H9 (cell line): ENCODE measurements around the gene AFDN. TPM values are rescaled to one million over a fixed set of nuclear protein-coding genes. Genes with fewer than 3 reads are reported as not detected.
A peak's percentile ranks its signal among the peaks of the same experiment; 100 is the strongest.

Experiments used
- DNase-seq: peaks from one replicate; pipeline ENCODE4 v3.0.0-alpha.2; 2017
- H2AFZ ChIP-seq: one replicate; pipeline ENCODE4 v1.6.1; 2013; ENCODE audit warnings: mild to moderate bottlenecking, low read length, control low read depth, moderate library complexity
- H2AK5ac ChIP-seq: 2 replicates; pipeline ENCODE4 v1.6.1; 2013; ENCODE audit warnings: low read length, control low read depth, mixed read lengths; ENCODE audit not compliant: insufficient read length
- H2BK120ac ChIP-seq: one replicate; pipeline ENCODE4 v1.6.1; 2013; ENCODE audit warnings: low read depth, mild to moderate bottlenecking, low read length, control low read depth, inconsistent platforms; ENCODE audit not compliant: poor library complexity, severe bottlenecking
- H2BK12ac ChIP-seq: 2 replicates; pipeline ENCODE4 v1.6.1; 2013; ENCODE audit warnings: low read length, control low read depth, mixed read lengths, low read depth; ENCODE audit not compliant: insufficient read length
- H2BK15ac ChIP-seq: 2 replicates; pipeline ENCODE4 v1.6.1; 2013; ENCODE audit warnings: low read depth, low read length, control low read depth
- H2BK20ac ChIP-seq: one replicate; pipeline ENCODE4 v1.6.1; 2013; ENCODE audit warnings: low read depth, mild to moderate bottlenecking, low read length, control low read depth, inconsistent platforms; ENCODE audit not compliant: poor library complexity, severe bottlenecking
- H2BK5ac ChIP-seq: 2 replicates; pipeline ENCODE4 v1.6.1; 2013; ENCODE audit warnings: low read length, control low read depth, mixed read lengths; ENCODE audit not compliant: insufficient read length
- H3K14ac ChIP-seq: 2 replicates; pipeline ENCODE4 v1.6.1; 2013; ENCODE audit warnings: low read length, control low read depth; ENCODE audit not compliant: insufficient read depth
- H3K18ac ChIP-seq: 2 replicates; pipeline ENCODE4 v1.6.1; 2013; ENCODE audit warnings: low read depth, mild to moderate bottlenecking, mixed read lengths, low read length, control low read depth; ENCODE audit not compliant: insufficient read length
- H3K23ac ChIP-seq: 2 replicates; pipeline ENCODE4 v1.6.1; 2013; ENCODE audit warnings: low read length, control low read depth, mixed read lengths, low read depth; ENCODE audit not compliant: insufficient read length
- H3K23me2 ChIP-seq: 2 replicates; pipeline ENCODE4 v1.6.1; 2013; ENCODE audit warnings: low read depth, mild to moderate bottlenecking, mixed read lengths, low read length, control low read depth; ENCODE audit not compliant: insufficient read length, poor library complexity, severe bottlenecking
- H3K27ac ChIP-seq: 2 replicates; pipeline ENCODE4 v1.5.1; 2013; ENCODE audit warnings: low read length, control low read depth, mixed read lengths, low read depth; ENCODE audit not compliant: insufficient read length
- H3K27me3 ChIP-seq: 2 replicates; pipeline ENCODE4 v1.6.1; 2013; ENCODE audit warnings: low read length, control low read depth, inconsistent platforms; ENCODE audit not compliant: insufficient read depth
- H3K4ac ChIP-seq: 2 replicates; pipeline ENCODE4 v1.6.1; 2013; ENCODE audit warnings: low read depth, mild to moderate bottlenecking, control low read depth, inconsistent platforms, low read length, moderate library complexity
- H3K4me1 ChIP-seq: 2 replicates; pipeline ENCODE4 v1.6.1; 2013; ENCODE audit warnings: low read length, control low read depth, inconsistent platforms; ENCODE audit not compliant: insufficient read depth
- H3K4me2 ChIP-seq: 2 replicates; pipeline ENCODE4 v1.6.1; 2013; ENCODE audit warnings: low read length, control low read depth, mixed read lengths; ENCODE audit not compliant: insufficient read length, insufficient read depth
- H3K56ac ChIP-seq: 2 replicates; pipeline ENCODE4 v1.6.1; 2013; ENCODE audit warnings: low read depth, mild to moderate bottlenecking, mixed read lengths, low read length, control low read depth; ENCODE audit not compliant: insufficient read length
- H3K79me1 ChIP-seq: 2 replicates; pipeline ENCODE4 v1.6.1; 2013; ENCODE audit warnings: low read depth, mild to moderate bottlenecking, moderate library complexity, low read length, control low read depth, inconsistent platforms; ENCODE audit not compliant: insufficient read depth, poor library complexity, severe bottlenecking
- H3K79me2 ChIP-seq: 2 replicates; pipeline ENCODE4 v1.6.1; 2013; ENCODE audit warnings: low read length, control low read depth, inconsistent platforms; ENCODE audit not compliant: insufficient read depth
- H3K9ac ChIP-seq: 2 replicates; pipeline ENCODE4 v1.6.1; 2013; ENCODE audit warnings: low read length, control low read depth, mixed read lengths; ENCODE audit not compliant: insufficient read length; ENCODE audit errors: extremely low read depth
- H3K9me3 ChIP-seq: one replicate; pipeline ENCODE4 v1.6.1; 2013; ENCODE audit warnings: low read depth, low read length, inconsistent platforms; ENCODE audit not compliant: control insufficient read depth
- H3T11ph ChIP-seq: one replicate; pipeline ENCODE4 v1.6.1; 2013; ENCODE audit warnings: mild to moderate bottlenecking, low read length, control low read depth, inconsistent platforms
- H4K20me1 ChIP-seq: one replicate; pipeline ENCODE4 v1.6.1; 2013; ENCODE audit not compliant: control insufficient read depth, insufficient read length, insufficient read depth
- H4K5ac ChIP-seq: 2 replicates; pipeline ENCODE4 v1.6.1; 2013; ENCODE audit warnings: low read depth, mild to moderate bottlenecking, mixed read lengths, low read length, control low read depth; ENCODE audit not compliant: insufficient read length
- H4K8ac ChIP-seq: replicated peaks from 2 replicates; pipeline ENCODE4 v1.6.1; 2013; ENCODE audit warnings: low read length, control low read depth, mixed read lengths, low read depth; ENCODE audit not compliant: insufficient read length
- H4K91ac ChIP-seq: 2 replicates; pipeline ENCODE4 v1.6.1; 2013; ENCODE audit warnings: low read depth, mild to moderate bottlenecking, moderate library complexity, mixed read lengths, low read length, control low read depth; ENCODE audit not compliant: insufficient read length
- H3K27ac Mint-ChIP-seq, 3 experiments: 2 replicates in 2 of 3; 3 replicates in 1 of 3; pipeline ENCODE4 v1.8.0; 2020 to 2021; ENCODE audit warnings: mixed read lengths in 3 of 3, mild to moderate bottlenecking in 1 of 3, moderate library complexity in 1 of 3
- H3K27me3 Mint-ChIP-seq: 2 replicates; pipeline ENCODE4 v1.8.0; 2021; ENCODE audit warnings: low read depth, mild to moderate bottlenecking, moderate library complexity, mixed read lengths
- H3K36me3 Mint-ChIP-seq, 3 experiments: 2 replicates in 2 of 3; 3 replicates in 1 of 3; pipeline ENCODE4 v1.8.0; 2020 to 2021; ENCODE audit warnings: low read depth in 3 of 3, mixed read lengths in 3 of 3; ENCODE audit not compliant: insufficient read depth in 1 of 3
- H3K4me1 Mint-ChIP-seq, 2 experiments: 2 replicates each; pipeline ENCODE4 v1.8.0; 2020; ENCODE audit warnings: mixed read lengths in 2 of 2
- H3K4me3 Mint-ChIP-seq, 2 experiments: 2 replicates in 1 of 2; 3 replicates in 1 of 2; pipeline ENCODE4 v1.8.0; 2020 to 2021; ENCODE audit warnings: mild to moderate bottlenecking in 2 of 2, mixed read lengths in 2 of 2, moderate library complexity in 1 of 2
- H3K9me3 Mint-ChIP-seq, 2 experiments: 2 replicates in 1 of 2; 3 replicates in 1 of 2; pipeline ENCODE4 v1.8.0; 2020; ENCODE audit warnings: mild to moderate bottlenecking in 2 of 2, mixed read lengths in 2 of 2, moderate library complexity in 1 of 2
- CTCF ChIP-seq: fragments of 200-600 bp; sonication (generic); conservative IDR thresholded peaks from 3 replicates; pipeline ENCODE4 v1.8.0; 2021; ENCODE audit warnings: antibody characterized with exemption, mild to moderate bottlenecking
- WGBS: extraction: QIAGEN DNeasy Blood & Tissue Kit; methylation state at CpG from one replicate; pipeline ENCODE4 v1.1.7; 2013; ENCODE audit warnings: missing lambda C conversion rate, low lambda C conversion rate, mixed read lengths; ENCODE audit not compliant: insufficient read length; ENCODE audit errors: extremely low coverage; 5-methylcytosine and 5-hydroxymethylcytosine counted together
- long read RNA-seq: library from polyadenylated mRNA; unstranded; transcript quantifications from one replicate; pipeline ENCODE4 v2.0.0, GENCODE V29; 2020
- total RNA-seq: library from RNA; stranded (reverse); gene quantifications from 2 replicates; pipeline ENCODE4 v1.2.1, GENCODE V29; 2021

The AFDN gene
- 153 and 157 TPM in 2 replicates for total RNA-seq
- long read RNA-seq, partial matches to known transcripts, result 22 of 32 reads
- long read RNA-seq, other reads (novel, unspliced or antisense), result 4 of 32 reads

GRCh38 chr6:167826896-167827582 lies at the start of gene AFDN:
TSS of gene AFDN (plus strand) at chr6:167826911. CDS start at chr6:167827133, 222 bp downstream.
- Mint-ChIP-seq H3K9me3 (no peaks in the 10 kb centered on the region; a peak in 1 of 5 replicates), H3K36me3 (peaks cover 0 to 8% (median 6%) of the 10 kb centered on the region in 3 experiments; a peak in 3 of 7 replicates)

More at GRCh38 chr6:167826896-167827582, at the start of gene AFDN:
- Histone ChIP-seq H3K9ac (peak within 1 kb of the TSS; percentile 71), H3K23ac (no peak within 1 kb of the TSS), H3K4ac (no peak within 1 kb of the TSS), H3K4me1 (no peaks in the 10 kb centered on the region), H3T11ph (no peak within 1 kb of the TSS), H2AFZ (no peak within 1 kb of the TSS), H4K20me1 (no peaks in the 10 kb centered on the region), H3K14ac (peak within 1 kb of the TSS; percentile 80), H3K9me3 (no peaks in the 10 kb centered on the region), H4K5ac (no peak within 1 kb of the TSS), H2BK12ac (no peak within 1 kb of the TSS), H4K8ac (no peak within 1 kb of the TSS), H3K79me1 (no peaks in the 10 kb centered on the region), H3K27ac (no peak within 1 kb of the TSS), H2BK5ac (no peak within 1 kb of the TSS), H2BK15ac (no peak within 1 kb of the TSS), H4K91ac (no peak within 1 kb of the TSS), H2BK20ac (no peak within 1 kb of the TSS), H3K18ac (peak within 1 kb of the TSS; percentile 67), H3K79me2 (peaks cover 19% of the 10 kb centered on the region; the same call in 1 of the 2 replicates), H3K23me2 (peaks cover 12% of the 10 kb centered on the region), H3K4me2 (peak within 1 kb of the TSS; percentile 73), H3K56ac (no peak within 1 kb of the TSS), H3K27me3 (no peaks in the 10 kb centered on the region), H2AK5ac (no peak within 1 kb of the TSS), H2BK120ac (no peak within 1 kb of the TSS)
- H3K27me3 Mint-ChIP-seq, result peaks cover 6% of the 10 kb centered on the region; the same call in 1 of the 2 replicates
- H3K4me3 Mint-ChIP-seq, result peak within 1 kb of the TSS; percentile 92 to 99
- peaks cover 34 to 41% of the 10 kb centered on the region in 2 experiments for H3K4me1 Mint-ChIP-seq
- H3K27ac Mint-ChIP-seq, result peak within 1 kb of the TSS; percentile 94 to 99 (median 94)
- DNase-seq, result peak; percentile 56
- no CpG with 5 or more reads among the region's 108 CpGs for WGBS
- TF ChIP-seq CTCF, result no peak
